PC-3 (cell line): ENCODE data around the gene SPOCD1. TPM values are rescaled to one million over a fixed set of nuclear protein-coding genes. Genes with fewer than 3 reads are reported as not detected.
A peak's percentile ranks its signal among the peaks of the same experiment; 100 is the strongest.

ENCODE experiments used
- ATAC-seq: fragments of 200-7000 bp; cut with Tn5 transposase; 2 replicates; pipeline ENCODE4 v1.9.1; 2020; ENCODE audit warnings: mild to moderate bottlenecking, moderate library complexity
- BruUV-seq: library from RNA; stranded (reverse); fragments of 400-500 nt; replicated peaks from 2 replicates; lab custom pipeline; 2021; lab: Mats Ljungman, UMichigan
- CTCF ChIA-PET: fragments of 300-600 bp; sonication (Branson Sonifier 250); formaldehyde crosslinking; loops from one replicate; lab custom pipeline; 2022; ENCODE audit warnings: antibody characterized with exemption; lab: Charles Lee
- POLR2A ChIA-PET: fragments of 300-600 bp; sonication (Branson Sonifier 250); formaldehyde crosslinking; loops from one replicate; lab custom pipeline; 2022; ENCODE audit warnings: antibody characterized with exemption; ENCODE audit not compliant: unreplicated experiment; lab: Charles Lee
- DNase-seq: peaks from one replicate; pipeline ENCODE4 v3.0.0-alpha.2; 2015
- H2AFZ ChIP-seq: fragments of 300-600 bp; sonication (generic); 2 replicates; pipeline ENCODE4 v1.6.0; 2016; ENCODE audit warnings: antibody characterized with exemption, low read length
- H3F3A ChIP-seq: fragments of 300-600 bp; sonication (generic); one replicate; pipeline ENCODE4 v1.6.0; 2017; ENCODE audit warnings: antibody characterized with exemption, low read length, control low read depth, mild to moderate bottlenecking; ENCODE audit not compliant: unreplicated experiment
- H3K27ac ChIP-seq: fragments of 300-600 bp; sonication (generic); 2 replicates; pipeline ENCODE4 v1.5.1; 2016; ENCODE audit warnings: mild to moderate bottlenecking, low read length
- H3K27me3 ChIP-seq: fragments of 300-600 bp; sonication (generic); 2 replicates; pipeline ENCODE4 v1.6.1; 2016; ENCODE audit warnings: low read length, mixed read lengths
- H3K36me3 ChIP-seq: fragments of 300-600 bp; sonication (generic); 2 replicates; pipeline ENCODE4 v1.6.1; 2016; ENCODE audit warnings: low read depth, mixed run types, low read length, mixed read lengths
- H3K4me1 ChIP-seq: fragments of 300-600 bp; sonication (generic); 2 replicates; pipeline ENCODE4 v1.5.1; 2016; ENCODE audit warnings: low read length; ENCODE audit not compliant: insufficient read depth
- H3K4me2 ChIP-seq: fragments of 300-600 bp; sonication (generic); 2 replicates; pipeline ENCODE4 v1.6.0; 2016; ENCODE audit warnings: low read length
- H3K4me3 ChIP-seq: fragments of 300-600 bp; sonication (generic); 2 replicates; pipeline ENCODE4 v1.5.1; 2016; ENCODE audit warnings: mild to moderate bottlenecking, low read length, mixed read lengths
- H3K79me2 ChIP-seq: fragments of 300-600 bp; sonication (generic); 2 replicates; pipeline ENCODE4 v1.6.1; 2017; ENCODE audit warnings: low read length, mixed read lengths
- H3K9ac ChIP-seq: fragments of 300-600 bp; sonication (generic); 2 replicates; pipeline ENCODE4 v1.6.0; 2016; ENCODE audit warnings: mild to moderate bottlenecking, low read length
- H3K9me2 ChIP-seq: fragments of 300-600 bp; sonication (generic); replicated peaks from 2 replicates; pipeline ENCODE4 v1.6.1; 2016; ENCODE audit warnings: mixed run types, low read length, mixed read lengths
- H3K9me3 ChIP-seq: fragments of 300-600 bp; sonication (generic); 2 replicates; pipeline ENCODE4 v1.6.1; 2016; ENCODE audit warnings: low read length, mixed read lengths
- H4K20me1 ChIP-seq: fragments of 300-600 bp; sonication (generic); 2 replicates; pipeline ENCODE4 v1.6.1; 2016; ENCODE audit warnings: low read length, mixed read lengths
- EZH2 ChIP-seq: fragments of 300-600 bp; sonication (generic); IDR thresholded peaks from one replicate; pipeline ENCODE4 v1.6.1; 2017; ENCODE audit warnings: antibody characterized with exemption, mild to moderate bottlenecking, low read length; ENCODE audit not compliant: unreplicated experiment
- EZH2phosphoT487 ChIP-seq: fragments of 300-600 bp; sonication (generic); IDR thresholded peaks from 2 replicates; pipeline ENCODE4 v1.6.1; 2018; ENCODE audit warnings: mild to moderate bottlenecking, antibody characterized with exemption, low read length, borderline replicate concordance
- intact Hi-C: fragments of 100-400 bp; cut with micrococcal nuclease; formaldehyde crosslinking; loops from 2 replicates; pipeline ENCODE4 v1.9.0; 2023
- total RNA-seq: library from RNA; depleted of rRNA; stranded (reverse); fragments of >200 nt; gene quantifications from 2 replicates; pipeline ENCODE4 v1.2.3, GENCODE V29; 2014
- TF ChIP-seq, protein P1 (sequence below): fragments of 300-600 bp; sonication (generic); conservative IDR thresholded peaks from 2 replicates; pipeline ENCODE4 v1.5.1; 2017; ENCODE audit warnings: antibody characterized with exemption, low read depth, mild to moderate bottlenecking, low read length

Gene SPOCD1
- total RNA-seq, 1 experiment from 2014 or later: 5.4 TPM

DNA sequence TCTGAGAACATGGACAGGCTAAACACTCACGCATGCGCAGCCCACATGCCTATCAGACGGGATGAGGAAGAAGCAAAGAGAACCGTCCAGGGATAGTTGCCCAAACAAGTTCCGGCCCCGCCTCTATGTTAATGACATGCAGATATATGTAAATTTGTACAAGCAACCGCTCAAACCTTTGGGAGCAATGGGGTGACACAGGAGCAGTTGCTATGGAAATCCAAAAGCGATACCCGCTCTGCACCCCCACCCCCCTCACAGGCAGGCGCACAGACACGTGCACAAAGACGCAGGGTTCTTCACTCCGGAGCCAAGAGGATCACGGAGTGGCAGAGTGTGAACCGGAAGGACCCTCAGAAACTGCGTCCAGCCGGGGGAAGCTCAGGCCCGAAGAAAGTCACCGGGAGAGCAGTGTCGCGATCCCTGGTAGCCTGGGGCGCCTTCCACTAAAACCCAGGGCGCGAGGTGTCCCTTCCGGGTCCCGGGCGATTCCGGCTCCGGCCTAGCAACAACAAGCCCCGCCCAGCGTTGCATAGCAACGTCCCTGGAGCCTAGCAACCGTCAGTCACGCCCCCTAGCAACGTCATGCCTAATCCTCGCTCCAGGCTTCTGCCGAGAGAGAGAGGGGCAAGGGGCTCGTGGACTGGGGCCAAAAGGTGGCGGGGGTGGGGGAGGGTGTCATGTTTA is 27.5 kb downstream of the SPOCD1 start:
- H3K27me3 ChIP-seq: no peaks in the 10 kb centered on the region
- TSS peak; percentile 69 for BruUV-seq
- H2AFZ ChIP-seq: peak overlapping the region; percentile 95
- no peaks in the 10 kb centered on the region for H4K20me1 ChIP-seq
- no peaks in the 10 kb centered on the region for H3K36me3 ChIP-seq
- no peaks in the 10 kb centered on the region for H3K9me2 ChIP-seq
- H3F3A ChIP-seq: no peaks in the 10 kb centered on the region
- ChIA-PET CTCF (interaction anchor here (0.6 to 1.5 kb wide), 8 partner anchors 28 to 394 kb away, joined by 3 to 23 read pairs (median 7); partner anchors contain the start of gene PEF1), POLR2A (interaction anchor here (0.6 to 1.5 kb wide), 3 partner anchors 78 to 639 kb away, joined by 6 to 26 read pairs (median 21); partner anchors contain the start of gene PEF1)
- peak overlapping the region; percentile 94 for H3K4me2 ChIP-seq
- H3K9me3 ChIP-seq: no peaks in the 10 kb centered on the region
- H3K4me3 ChIP-seq: peak overlapping the region; percentile 76
- H3K27ac ChIP-seq: peak overlapping the region; percentile 60
- intact Hi-C loops: loop anchor here (2.0 kb wide), 1 partner anchor 223 kb away; no protein-coding TSS in a partner anchor
- H3K9ac ChIP-seq: peak overlapping the region; percentile 83
- H3K4me1 ChIP-seq: no peaks in the 10 kb centered on the region
- TF ChIP-seq, protein P1, sequence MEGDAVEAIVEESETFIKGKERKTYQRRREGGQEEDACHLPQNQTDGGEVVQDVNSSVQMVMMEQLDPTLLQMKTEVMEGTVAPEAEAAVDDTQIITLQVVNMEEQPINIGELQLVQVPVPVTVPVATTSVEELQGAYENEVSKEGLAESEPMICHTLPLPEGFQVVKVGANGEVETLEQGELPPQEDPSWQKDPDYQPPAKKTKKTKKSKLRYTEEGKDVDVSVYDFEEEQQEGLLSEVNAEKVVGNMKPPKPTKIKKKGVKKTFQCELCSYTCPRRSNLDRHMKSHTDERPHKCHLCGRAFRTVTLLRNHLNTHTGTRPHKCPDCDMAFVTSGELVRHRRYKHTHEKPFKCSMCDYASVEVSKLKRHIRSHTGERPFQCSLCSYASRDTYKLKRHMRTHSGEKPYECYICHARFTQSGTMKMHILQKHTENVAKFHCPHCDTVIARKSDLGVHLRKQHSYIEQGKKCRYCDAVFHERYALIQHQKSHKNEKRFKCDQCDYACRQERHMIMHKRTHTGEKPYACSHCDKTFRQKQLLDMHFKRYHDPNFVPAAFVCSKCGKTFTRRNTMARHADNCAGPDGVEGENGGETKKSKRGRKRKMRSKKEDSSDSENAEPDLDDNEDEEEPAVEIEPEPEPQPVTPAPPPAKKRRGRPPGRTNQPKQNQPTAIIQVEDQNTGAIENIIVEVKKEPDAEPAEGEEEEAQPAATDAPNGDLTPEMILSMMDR: no peak
- TF ChIP-seq EZH2phosphoT487 (no peak), EZH2 (no peak)
- DNase-seq (peak; percentile 94), ATAC-seq (peak; percentile 82)
- no peaks in the 10 kb centered on the region for H3K79me2 ChIP-seq

- TF ChIP-seq, protein P1: no peak
- no peak for TF ChIP-seq EZH2phosphoT487
- no peak for TF ChIP-seq EZH2
- Histone ChIP-seq H3F3A (no peaks in the 10 kb centered on the region), H3K27me3 (no peaks in the 10 kb centered on the region), H3K4me3 (peak overlapping the region; percentile 76; the same call in 1 of the 2 replicates), H4K20me1 (no peaks in the 10 kb centered on the region), H3K9me2 (no peaks in the 10 kb centered on the region), H3K79me2 (no peaks in the 10 kb centered on the region), H3K27ac (no peak overlapping the region), H3K4me2 (peak overlapping the region; percentile 94), H3K4me1 (no peaks in the 10 kb centered on the region), H3K9me3 (no peaks in the 10 kb centered on the region), H3K36me3 (no peaks in the 10 kb centered on the region), H2AFZ (no peak overlapping the region), H3K9ac (no peak overlapping the region)
- DNase-seq (no peak), ATAC-seq (no peak)
- no TSS peak for BruUV-seq
- POLR2A ChIA-PET: no interaction called here
- intact Hi-C loops: loop anchor here (2.0 kb wide), 1 partner anchor 223 kb away; no protein-coding TSS in a partner anchor
- CTCF ChIA-PET: no interaction called here
These were observed 28.1 kb downstream of the SPOCD1 start for GRCh38 chr1:31787786-31788137.

DNA sequence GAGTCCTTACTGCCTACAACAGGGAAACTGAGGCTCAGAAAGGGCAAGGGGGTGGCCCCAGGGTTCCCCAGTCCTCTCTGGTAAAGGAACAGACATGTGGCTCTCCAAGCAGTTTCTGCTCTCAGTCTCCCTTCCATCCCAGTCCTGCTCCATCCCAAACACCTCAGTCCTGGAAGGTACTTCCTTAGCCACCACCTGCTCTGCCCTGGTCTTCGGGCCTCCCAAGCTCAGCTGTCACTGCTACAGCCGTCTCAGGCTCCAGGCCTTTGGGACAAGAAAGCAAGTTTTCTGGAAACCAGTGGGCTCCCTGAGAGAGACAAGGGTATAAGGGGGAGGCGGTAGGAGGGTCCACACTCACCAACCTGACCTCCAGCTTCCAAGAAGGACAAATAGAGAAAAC is 28.6 kb downstream of the SPOCD1 start:
- Histone ChIP-seq H3K27me3 (no peaks in the 10 kb centered on the region), H3K4me3 (no peak overlapping the region), H3K9me3 (no peaks in the 10 kb centered on the region), H3K9ac (no peak overlapping the region), H3F3A (no peaks in the 10 kb centered on the region), H3K36me3 (no peaks in the 10 kb centered on the region), H3K4me1 (no peaks in the 10 kb centered on the region), H3K27ac (no peak overlapping the region), H2AFZ (no peak overlapping the region), H3K4me2 (no peak overlapping the region), H3K9me2 (no peaks in the 10 kb centered on the region), H3K79me2 (no peaks in the 10 kb centered on the region), H4K20me1 (no peaks in the 10 kb centered on the region)
- intact Hi-C loops: no loop called here
- ATAC-seq: no peak
- TF ChIP-seq, protein P1: no peak
- TF ChIP-seq EZH2phosphoT487: no peak
- no peak for TF ChIP-seq EZH2
- POLR2A ChIA-PET: no interaction called here
- BruUV-seq: no TSS peak
- CTCF ChIA-PET: no interaction called here
- DNase-seq: no peak
